ENCODE results near the gene CHTOP.

The CHTOP gene

GRCh38 chr1:153613406-153613805, 20.5 kb upstream of the CHTOP start:
- no peak for DNase-seq (ENCODE audit: low read depth)

DNA sequence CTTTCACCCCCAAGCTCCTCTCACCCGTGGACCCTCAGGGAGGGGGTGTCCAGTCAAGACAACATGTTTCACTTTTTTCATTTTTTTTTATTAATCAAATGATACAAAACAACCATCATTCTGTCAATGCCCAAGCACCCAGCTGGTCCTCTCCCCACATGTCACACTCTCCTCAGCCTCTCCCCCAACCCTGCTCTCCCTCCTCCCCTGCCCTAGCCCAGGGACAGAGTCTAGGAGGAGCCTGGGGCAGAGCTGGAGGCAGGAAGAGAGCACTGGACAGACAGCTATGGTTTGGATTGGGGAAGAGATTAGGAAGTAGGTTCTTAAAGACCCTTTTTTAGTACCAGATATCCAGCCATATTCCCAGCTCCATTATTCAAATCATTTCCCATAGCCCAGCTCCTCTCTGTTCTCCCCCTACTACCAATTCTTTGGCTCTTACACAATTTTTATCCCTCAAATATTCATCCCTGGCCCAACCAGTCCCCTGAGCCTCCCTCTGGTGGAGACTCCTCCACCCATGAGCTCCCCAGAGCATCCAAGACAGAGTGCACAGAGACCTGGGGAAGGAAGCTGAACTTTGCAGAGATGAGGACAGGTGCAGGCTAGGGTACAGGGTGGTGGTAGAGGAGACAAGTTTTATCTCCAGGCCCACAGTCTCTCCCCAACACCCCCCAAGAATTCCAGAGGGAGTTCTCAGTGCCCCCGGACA, 19.5 kb upstream of the CHTOP start:
- no peak for DNase-seq (ENCODE audit: low read depth)

DNA sequence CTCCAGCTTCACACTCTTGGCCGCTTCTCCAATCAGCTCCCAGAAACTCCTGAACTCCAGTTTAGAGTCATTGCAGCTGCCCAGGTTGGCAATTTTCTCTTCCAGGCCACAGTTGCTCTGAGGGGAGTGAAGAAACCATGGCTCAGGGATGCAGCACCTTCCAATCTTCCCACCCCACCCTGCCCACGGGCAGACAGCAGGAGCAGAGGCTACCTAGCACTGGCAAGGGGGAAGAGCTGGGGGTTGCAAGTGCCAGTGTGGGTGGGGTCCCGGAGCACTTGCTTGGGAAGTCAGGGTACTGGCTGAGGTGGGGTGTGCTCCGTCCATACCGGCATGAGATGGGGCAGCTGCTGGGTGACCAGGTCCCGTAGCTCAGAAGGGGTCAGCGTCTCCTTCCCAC, 19.0 kb upstream of the CHTOP start:
- no peak for DNase-seq (ENCODE audit: low read depth)

DNA sequence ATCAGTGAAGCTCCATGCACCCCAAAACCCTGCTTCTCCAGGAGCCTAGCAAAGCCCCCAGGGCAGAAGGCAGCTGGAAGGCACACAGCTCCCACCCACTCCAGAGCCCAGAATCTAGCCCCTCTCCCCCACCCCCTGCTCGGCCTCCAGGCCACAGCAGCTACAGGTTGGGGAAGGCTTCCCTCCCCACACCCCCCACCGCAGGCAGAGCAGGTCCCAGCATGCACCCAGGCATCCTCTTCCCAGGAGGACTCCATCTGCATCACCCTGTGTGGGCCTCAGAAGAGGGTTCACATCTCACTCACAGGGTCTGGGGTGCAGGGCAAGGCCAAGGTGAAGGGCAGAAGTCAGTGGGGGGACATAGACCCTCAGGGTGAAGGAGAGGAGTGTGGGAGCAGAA, 18.5 kb upstream of the CHTOP start:
- DNase-seq (ENCODE audit: low read depth) = no peak

DNA sequence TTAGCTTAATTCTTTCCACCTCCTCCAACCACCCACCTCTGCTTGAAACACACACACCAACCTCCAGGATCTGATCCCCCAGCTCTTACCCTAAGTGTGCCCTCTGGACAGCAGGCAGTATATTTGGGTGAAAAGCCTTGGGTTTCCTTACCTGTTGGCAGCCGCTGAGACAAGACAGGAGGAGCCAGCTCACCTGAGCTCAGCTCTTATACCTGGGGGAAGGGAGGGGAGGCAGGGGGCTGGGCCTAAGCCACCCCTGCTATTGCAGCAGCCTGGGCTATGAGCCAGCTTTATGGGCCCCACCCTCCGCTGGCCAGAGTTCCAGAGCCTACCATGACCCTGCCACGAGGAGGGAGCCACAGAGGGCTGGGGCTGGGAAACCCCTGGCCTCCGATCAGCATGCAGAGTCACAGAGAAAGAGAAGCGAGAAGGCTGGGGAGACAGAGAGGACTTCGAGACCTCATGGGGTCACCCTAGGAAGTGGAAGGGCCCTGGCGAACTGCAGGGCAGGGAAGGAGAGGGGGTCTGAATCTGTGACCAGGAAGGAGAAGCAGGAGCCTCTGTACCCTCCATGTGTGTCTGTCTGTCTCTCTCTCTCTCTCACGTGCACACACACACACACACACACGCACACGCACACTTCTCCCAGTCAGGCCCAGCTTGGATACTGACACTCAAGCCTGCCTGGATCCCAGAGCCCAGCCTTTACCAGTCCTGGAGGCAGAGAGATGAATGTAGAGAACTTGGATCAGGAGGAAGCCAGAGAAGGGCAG, 17.5 kb upstream of the CHTOP start, which contains the start of gene S100A14:
Gene S100A14, minus strand, starts transcription at position 182 of the 773 bp plus-strand sequence. CDS start 467 bp downstream, outside the sequence.
- DNase-seq (ENCODE audit: low read depth) = no peak

DNA sequence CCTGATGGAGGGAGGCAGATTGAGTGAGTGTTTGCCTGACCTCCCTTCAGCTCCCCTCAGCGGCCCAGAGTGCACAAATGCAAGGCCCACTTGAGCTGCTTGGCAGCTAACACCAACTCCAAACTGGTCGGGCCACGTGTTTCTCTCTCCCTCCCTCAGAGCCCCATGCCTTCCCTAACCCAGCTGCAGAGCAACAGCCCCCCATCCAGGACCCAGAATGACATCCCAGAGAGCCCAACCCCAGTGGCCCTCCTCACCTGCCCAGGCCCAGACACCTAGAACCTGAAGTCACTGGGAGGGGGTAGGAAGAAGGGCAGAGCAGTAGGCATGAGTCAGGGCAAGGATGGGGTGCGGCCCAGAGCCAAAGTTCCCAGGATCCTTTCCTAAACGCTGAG, 17.0 kb upstream of the CHTOP start:
- DNase-seq (ENCODE audit: low read depth) = no peak

DNA sequence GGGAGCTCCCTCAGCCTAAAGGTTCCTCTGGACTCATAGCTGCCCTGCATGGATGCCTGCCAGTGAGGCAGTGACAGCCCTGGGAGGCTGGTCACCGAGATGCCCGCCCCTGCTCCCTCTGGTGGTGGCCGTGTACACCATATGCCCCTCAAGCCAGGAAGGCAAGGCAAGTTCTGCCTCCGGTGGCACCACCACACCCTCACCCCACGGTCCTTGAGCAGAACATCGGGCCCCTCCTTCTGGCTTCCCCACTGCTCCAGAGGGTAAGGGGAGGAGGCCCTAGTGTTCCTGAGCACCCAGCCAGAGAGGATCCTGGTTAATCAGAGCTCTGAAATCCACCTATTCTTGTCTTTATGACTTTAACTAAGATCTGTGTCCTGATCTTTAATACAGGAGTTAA, 16.2 kb upstream of the CHTOP start:
- peak; percentile 53 for DNase-seq (ENCODE audit: low read depth)

DNA sequence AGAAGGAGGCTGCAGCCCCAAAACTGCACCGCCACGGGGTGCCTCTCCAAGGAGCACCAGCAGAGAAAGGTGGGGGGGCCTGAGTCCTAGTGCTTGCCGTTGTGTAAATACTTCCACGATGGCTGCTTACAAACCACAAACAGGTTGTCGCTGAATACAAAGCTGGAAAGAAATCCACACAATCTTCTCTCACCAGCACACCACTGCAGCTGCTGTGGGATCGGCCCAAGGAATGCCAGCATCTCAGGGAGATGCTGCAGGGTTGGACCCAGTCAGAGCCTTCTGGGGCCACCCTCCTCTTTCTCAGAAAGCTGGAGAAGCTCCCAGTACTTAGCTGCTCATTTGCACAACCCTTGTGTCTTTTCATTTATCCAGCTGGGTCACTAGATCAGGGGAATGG, 14.7 kb upstream of the CHTOP start:
- no peak for DNase-seq (ENCODE audit: low read depth)

- no peak for DNase-seq (ENCODE audit: low read depth)
These were observed 10.8 kb upstream of the CHTOP start for GRCh38 chr1:153623101-153623500.

GRCh38 chr1:153624965-153625611, 8.8 kb upstream of the CHTOP start:
- DNase-seq (ENCODE audit: low read depth) = no peak

- no peak for DNase-seq (ENCODE audit: low read depth)
These were observed 7.4 kb upstream of the CHTOP start for GRCh38 chr1:153626477-153626903.

DNA sequence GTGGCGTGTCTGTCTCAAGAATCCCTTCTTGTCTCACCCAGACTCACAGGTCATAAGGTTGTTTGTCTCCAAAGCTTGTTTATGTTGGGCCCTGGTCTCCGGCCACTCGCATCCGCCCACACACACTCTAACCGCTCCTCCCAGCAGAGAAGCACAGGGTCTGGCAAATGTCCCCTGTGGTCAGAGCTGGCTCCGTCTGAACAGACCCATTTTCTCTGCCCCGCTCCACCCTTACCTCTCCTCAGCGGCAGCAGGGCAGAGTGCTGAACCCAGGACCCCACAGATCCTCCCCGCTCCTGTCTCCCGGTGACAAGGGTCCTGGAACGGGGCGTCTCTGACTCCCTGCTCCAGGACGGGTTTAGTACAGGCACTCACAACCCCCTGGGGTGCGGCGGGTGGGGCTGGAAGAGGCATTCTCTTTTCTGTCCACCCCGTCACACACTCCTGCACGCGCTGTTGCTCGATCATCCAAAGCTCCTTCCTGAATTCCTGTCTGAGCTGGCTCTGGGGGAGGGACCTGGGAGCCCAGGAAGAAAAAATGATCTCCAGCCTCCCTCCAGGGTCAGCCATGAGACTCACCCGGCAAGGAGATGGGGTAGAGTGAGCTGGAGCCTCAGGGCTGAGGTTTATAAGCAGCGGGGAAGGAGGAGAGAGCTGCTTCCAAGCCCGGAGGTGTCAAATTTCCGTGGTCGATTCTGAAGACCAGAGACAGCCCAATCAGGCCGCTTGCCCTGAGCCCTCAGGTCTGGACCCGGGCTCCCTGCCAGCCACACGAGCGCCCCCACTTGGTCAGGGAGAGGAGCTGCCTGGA, 6.8 kb upstream of the CHTOP start, which contains the start of gene S100A13:
Gene S100A13, minus strand, starts transcription at position 602 of the 811 bp plus-strand sequence. CDS start 1,033 bp downstream, outside the sequence.
- no peak for DNase-seq (ENCODE audit: low read depth)

- DNase-seq (ENCODE audit: low read depth) = no peak
These were observed 5.9 kb upstream of the CHTOP start, which contains the start of gene S100A1 for GRCh38 chr1:153627715-153628626. Gene S100A1 (plus strand): TSS chr1:153628434. CDS start chr1:153630522, 2,088 bp downstream.

DNA sequence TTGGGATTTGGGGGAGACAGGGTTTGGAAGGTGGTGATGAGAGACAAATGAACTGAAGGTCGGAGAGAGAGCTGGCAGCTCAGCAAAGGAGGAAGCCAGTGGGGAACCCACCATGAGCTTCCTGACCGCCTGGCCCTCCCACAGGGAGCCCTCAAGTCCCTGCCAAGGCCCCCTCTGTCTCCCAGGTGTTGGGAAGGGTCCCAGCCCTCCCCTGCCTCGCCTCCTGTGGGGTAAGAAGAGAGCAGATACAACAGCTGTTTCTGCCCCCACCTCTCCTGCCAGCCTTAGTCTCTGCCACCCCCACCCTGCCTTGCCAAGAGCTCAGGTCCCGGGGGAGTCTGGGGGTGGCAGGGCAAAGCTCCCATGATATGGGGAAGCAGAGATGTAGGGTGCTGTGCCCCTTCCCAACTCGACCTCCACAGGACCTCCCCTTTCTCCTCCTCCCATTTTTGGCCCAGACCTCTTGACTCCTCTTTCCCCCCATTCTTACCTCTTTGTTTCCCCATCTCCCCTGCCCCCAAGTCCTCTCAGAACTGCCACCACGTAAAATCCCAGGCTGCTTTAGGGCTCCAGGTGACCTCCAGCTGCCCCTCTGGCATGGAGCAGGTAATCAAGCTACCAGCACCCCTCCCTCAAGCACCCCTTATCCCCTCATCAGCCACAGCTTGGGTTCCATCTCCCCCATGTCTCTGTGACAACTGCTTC, 5.1 kb upstream of the CHTOP start:
- DNase-seq (ENCODE audit: low read depth) = no peak

GRCh38 chr1:153629343-153629665, 4.6 kb upstream of the CHTOP start:
- no peak for DNase-seq (ENCODE audit: low read depth)

- DNase-seq (ENCODE audit: low read depth) = no peak
These were observed 3.9 kb upstream of the CHTOP start for GRCh38 chr1:153629971-153630370.

GRCh38 chr1:153630384-153630783, 3.5 kb upstream of the CHTOP start:
- no peak for DNase-seq (ENCODE audit: low read depth)

DNA sequence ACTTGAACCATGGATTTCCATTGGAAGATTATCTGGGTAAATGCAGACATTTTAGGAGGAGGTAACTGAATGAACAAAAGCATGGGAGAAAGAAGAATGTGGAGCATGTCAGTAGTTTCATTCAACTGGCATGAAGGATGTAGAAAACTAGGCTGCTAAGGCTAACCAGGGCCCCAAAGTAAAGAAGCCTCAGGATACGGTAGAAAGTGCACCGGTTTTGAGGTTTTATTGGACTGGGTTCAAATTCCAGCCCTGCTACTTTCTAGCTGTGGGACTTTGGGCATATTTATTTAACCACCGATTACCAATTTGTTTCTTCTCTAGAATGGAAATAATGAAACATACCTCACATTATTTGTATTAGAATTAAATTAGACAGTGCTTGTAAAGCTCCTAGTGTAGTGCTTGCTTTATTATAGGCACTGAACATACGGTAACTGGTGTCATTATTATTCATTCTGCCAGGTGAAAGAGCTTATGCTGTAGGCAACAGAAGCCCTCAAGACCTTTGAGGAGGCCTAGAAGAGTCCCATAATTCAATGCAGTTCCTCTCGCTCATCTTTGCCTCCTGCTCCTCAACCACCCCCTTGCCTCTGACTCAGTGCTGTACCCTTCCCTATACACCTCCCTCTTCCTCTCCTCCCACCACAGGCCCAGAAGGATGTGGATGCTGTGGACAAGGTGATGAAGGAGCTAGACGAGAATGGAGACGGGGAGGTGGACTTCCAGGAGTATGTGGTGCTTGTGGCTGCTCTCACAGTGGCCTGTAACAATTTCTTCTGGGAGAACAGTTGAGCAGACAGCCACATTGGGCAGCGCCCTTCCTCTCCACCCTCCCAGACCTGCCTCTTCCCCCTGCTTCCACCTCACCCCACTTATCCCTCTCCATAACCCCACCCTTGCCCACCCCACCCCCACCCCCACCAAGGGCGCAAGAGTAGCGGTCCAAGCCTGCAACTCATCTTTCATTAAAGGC, 2.5 kb upstream of the CHTOP start:
- no peak for DNase-seq (ENCODE audit: low read depth)

GRCh38 chr1:153633161-153633753, 609 bp upstream of the CHTOP start:
- DNase-seq (ENCODE audit: low read depth) = no peak

All from stimulated activated CD8-positive, alpha-beta memory T cell treated with anti-CD3 and anti-CD28 coated beads, Interleukin-12 subunit alpha, Interleukin-12 subunit beta, amount 100 ng/mL, for 4 hours (primary cell).